Adipocyte (in vitro differentiated cells): Measurements from ENCODE around the gene NDUFB10.

Source experiments
- DNase-seq: peaks from one replicate; pipeline ENCODE4 v3.0.0-alpha.2; 2015; ENCODE audit warnings: low read depth
- H3K27me3 ChIP-seq: replicated peaks from 2 replicates; pipeline ENCODE4 v1.7.0; 2013; ENCODE audit warnings: mild to moderate bottlenecking, low read length, moderate library complexity; ENCODE audit not compliant: control insufficient read depth, insufficient read depth
- H3K36me3 ChIP-seq: 2 replicates; pipeline ENCODE4 v1.7.0; 2013; ENCODE audit warnings: low read length, mild to moderate bottlenecking, moderate library complexity; ENCODE audit not compliant: control insufficient read depth, insufficient read depth, severe bottlenecking
- H3K4me1 ChIP-seq: 2 replicates; pipeline ENCODE4 v1.7.0; 2013; ENCODE audit warnings: mild to moderate bottlenecking, low read length, moderate library complexity; ENCODE audit not compliant: control insufficient read depth, insufficient read depth
- H3K4me3 ChIP-seq: 2 replicates; pipeline ENCODE4 v1.7.0; 2013; ENCODE audit warnings: mild to moderate bottlenecking, low read length, moderate library complexity
- H3K9ac ChIP-seq: 2 replicates; pipeline ENCODE4 v1.7.0; 2013; ENCODE audit warnings: mild to moderate bottlenecking, low read length, moderate library complexity
- H3K9me3 ChIP-seq: 2 replicates; pipeline ENCODE4 v1.7.0; 2013; ENCODE audit warnings: mild to moderate bottlenecking, low read length, moderate library complexity; ENCODE audit not compliant: control insufficient read depth

The NDUFB10 gene

DNA sequence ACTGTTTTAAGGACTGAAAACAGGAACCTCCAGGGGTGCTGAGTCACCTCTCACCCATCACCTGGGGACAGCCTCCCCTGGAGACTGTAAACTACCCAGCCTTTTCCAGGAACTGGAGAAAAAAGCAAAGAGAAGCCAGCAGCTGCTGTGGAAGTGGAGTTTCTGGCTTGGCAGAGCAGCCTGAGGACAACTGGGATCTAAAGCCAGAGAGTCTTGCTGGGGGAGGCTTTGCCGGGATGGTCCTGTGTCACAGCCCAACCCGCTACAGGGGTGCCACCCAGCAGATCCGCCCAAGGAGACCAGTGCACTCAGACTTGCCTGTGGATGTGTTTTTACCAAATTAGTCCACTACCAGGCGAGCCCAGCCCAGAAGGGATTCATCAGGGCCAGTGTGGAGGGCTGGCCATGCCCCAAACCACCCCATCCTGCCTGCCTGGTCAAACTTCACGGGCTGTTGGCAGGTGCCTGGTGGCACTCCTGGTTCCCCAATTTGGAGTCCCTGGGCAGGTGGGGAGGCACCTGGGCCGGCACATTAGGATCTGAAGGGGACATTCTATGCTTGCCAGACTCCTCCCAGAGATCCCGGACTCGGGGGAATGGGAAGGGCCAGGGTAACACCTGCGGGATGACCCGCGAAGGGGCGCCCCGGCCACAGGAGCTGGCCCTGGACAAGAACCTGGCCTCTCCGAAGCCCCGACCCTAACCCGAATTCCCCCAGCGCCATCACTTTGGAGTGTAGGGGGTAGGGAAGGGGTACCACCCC, 17.1 kb upstream of the NDUFB10 start:
- H3K9ac ChIP-seq: peak overlapping the region; percentile 94
- H3K4me3 ChIP-seq: peak overlapping the region; percentile 92
- H3K9me3 ChIP-seq: no peaks in the 10 kb centered on the region
- DNase-seq: peak; percentile 30
- peaks cover 23% of the 10 kb centered on the region for H3K4me1 ChIP-seq
- peaks cover 21% of the 10 kb centered on the region for H3K36me3 ChIP-seq
- H3K27me3 ChIP-seq: no peaks in the 10 kb centered on the region

DNA sequence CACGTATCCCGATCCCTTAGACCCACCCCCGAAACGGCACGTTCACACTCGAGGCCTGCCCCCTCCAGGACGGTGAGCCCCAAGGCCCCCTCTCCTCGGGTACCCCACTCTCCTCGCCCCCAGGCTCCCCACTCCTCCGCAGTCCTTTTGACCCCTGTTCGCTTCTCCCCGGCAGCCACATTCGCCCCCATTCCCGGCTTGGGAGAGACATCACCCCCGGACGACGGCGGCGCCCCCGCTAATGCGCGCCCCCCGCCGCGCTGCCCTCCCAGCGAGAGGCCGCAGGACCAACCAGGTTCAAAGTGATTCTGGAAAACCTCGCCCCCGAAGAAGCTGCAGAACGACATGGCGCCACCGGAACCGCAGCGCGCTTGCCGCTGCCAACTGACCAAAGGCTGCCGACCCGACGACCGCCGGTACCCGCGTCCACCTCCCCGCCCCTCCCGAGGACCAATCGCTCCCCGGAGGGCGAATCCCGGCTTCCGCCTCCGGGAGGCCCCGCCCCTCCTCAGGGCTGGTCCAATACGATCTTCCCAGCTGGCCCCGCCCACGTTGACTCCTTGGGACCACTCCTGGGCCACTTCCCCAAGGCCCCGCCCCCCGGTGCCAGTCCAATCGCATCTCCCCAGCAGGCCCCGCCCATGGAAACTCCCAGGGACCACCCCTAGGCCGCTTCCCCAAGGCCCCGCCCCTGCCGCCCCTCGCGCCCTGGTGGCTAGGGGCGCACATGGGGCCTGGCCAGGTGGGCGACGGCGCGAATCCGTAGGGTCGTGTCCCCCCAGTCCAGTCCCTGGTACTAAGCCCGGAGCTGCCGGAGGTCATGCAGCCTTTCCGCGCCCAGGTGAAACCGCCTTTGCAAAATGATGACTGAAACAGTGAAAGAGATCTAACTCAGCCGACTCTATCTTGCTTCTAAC, 16.3 kb upstream of the NDUFB10 start, which contains the start of gene MSRB1:
Gene MSRB1, minus strand, starts transcription at position 390 of the 917 bp plus-strand sequence. Its CDS starts 43 bp downstream, at position 347.
- H3K27me3 ChIP-seq: no peaks in the 10 kb centered on the region
- peak within 1 kb of the TSS; percentile 92 for H3K4me3 ChIP-seq
- H3K36me3 ChIP-seq: peaks cover 19% of the 10 kb centered on the region
- peaks cover 23% of the 10 kb centered on the region for H3K4me1 ChIP-seq
- H3K9ac ChIP-seq: peak within 1 kb of the TSS; percentile 94
- DNase-seq: peak; percentile 100
- H3K9me3 ChIP-seq: no peaks in the 10 kb centered on the region

DNA sequence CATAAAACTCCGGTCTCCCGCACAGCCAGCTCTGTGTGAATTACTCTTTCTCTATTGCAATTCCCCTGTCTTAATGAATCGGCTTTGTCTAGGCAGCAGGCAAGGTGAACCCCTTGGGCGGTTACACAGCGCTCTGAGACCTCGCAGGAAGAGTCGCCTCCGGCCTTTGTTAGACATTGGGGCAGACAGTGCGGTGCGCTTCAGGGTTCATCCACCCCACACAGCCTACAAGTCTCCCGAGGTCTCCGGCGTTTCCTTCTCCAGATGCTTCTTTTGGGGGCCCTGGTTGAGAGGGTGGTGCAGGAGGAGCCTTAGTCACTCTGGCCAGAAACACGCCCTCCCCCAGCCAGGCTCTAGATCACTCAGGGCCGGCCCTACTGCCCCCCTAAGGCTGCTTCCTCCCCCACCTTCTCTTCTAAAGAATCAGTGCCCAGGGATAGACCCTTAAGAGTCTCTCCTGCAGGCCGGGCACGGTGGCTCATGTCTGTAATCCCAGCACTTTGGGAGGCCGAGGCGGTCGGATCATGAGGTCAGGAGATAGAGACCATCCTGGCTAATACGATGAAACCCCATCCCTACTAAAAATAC, 14.6 kb upstream of the NDUFB10 start:
- Histone ChIP-seq H3K4me1 (peaks cover 17% of the 10 kb centered on the region), H3K9ac (no peak overlapping the region), H3K9me3 (no peaks in the 10 kb centered on the region), H3K4me3 (no peak overlapping the region), H3K36me3 (peaks cover 7% of the 10 kb centered on the region), H3K27me3 (no peaks in the 10 kb centered on the region)
- DNase-seq: no peak

DNA sequence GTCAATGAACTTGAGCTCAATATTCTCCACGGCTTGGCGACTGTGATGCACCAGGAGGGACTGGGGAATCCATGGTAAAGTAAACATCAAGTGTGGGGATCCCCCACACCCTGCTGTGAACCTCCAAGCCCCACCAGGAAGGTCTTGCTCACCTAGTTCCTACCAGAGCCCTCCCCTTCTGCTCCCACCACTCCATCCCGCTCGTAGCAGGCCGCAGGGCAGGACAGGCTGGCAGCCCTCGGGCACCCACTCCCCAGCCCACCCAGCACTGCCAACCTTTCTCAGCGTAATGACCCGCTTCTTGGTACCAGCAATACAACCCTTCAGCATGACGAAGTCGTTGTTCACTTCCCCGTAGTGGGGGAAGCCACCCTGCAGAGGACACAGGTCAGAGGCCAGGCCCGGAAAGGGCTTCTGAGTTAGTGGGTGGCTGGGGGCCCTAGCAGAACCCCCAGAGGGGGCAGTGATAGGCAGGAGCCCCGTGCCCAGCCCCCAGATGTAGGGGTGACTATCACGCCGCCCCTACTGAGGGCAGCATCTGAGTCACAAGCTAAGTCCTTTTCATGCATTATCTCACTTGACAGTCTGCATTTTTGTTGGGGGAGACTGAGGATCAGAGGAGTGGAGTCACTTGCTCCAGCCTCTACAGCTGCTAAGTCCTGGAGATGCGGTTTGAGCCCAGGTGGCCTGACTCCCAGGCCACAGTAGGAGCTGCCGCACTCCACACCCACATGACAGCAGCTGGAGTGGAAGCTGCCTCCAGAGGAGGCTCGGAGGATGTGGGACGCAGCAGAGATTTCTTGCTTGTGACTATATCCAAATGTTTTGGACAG, 13.6 kb upstream of the NDUFB10 start:
- no peaks in the 10 kb centered on the region for H3K9me3 ChIP-seq
- DNase-seq: no peak
- H3K4me1 ChIP-seq: peaks cover 17% of the 10 kb centered on the region
- H3K9ac ChIP-seq: no peak overlapping the region
- H3K4me3 ChIP-seq: no peak overlapping the region
- H3K27me3 ChIP-seq: no peaks in the 10 kb centered on the region
- peaks cover 2% of the 10 kb centered on the region for H3K36me3 ChIP-seq

DNA sequence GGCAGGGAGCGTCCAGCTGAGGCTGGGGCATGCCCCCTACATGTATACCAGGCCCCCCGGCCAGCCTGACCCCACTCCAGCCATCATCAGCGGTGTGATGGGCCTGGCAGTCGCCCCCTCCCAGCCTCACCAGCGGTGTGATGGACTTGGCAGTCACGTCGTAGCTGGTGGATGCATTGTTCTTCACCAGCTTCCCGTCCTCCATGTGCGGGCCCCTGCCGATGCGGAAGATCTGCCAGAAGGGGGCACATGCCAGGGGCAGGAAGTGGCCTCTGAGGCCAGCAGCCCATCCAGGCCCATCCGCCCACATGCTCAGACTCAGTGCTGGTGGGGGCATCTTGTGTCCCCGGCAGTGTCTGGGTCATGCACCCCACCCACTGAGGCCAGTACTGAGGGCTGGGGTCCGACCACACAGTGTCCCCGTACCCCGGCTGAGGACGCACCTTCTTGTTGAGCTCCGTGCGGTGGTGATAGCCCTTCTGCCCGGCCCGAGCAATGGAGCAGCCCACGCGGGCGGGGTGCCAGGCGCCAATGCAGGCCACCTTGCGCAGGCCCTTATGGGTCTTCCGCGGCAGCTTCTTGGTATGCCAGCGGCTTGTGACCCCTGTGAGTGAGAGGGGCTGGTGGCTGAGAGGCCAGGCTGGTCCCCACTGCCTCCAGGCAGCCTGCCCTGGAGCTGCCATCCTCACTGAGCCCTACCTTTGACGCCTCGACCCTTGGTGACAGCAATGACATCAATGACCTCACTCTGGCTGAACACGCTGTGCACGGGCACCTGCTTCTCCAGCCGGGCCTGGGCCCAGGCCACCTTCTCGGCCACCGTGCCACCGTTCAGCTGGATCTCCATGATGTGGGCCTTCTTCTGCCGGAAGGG, 12.6 kb upstream of the NDUFB10 start:
- no peaks in the 10 kb centered on the region for H3K9me3 ChIP-seq
- peaks cover 10% of the 10 kb centered on the region for H3K4me1 ChIP-seq
- H3K36me3 ChIP-seq: no peaks in the 10 kb centered on the region
- DNase-seq: no peak
- no peaks in the 10 kb centered on the region for H3K27me3 ChIP-seq
- no peak overlapping the region for H3K4me3 ChIP-seq
- H3K9ac ChIP-seq: no peak overlapping the region

DNA sequence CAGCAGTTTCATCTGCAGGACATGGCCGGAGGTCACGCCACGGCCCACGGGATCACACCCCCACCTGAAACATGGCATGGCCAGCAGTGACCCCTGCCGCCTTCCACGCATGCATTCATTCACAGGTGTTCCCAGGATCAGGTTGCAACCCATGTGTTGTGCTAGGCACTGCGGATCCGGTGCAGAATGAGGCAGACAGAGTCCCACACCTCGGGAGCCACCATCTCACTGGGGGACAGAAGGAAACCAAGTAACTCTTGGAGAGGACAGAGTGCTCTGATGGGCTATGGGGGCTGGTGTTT, 12.0 kb upstream of the NDUFB10 start:
- Histone ChIP-seq H3K4me3 (no peak overlapping the region), H3K9ac (no peak overlapping the region), H3K9me3 (no peaks in the 10 kb centered on the region), H3K36me3 (no peaks in the 10 kb centered on the region), H3K4me1 (peaks cover 5% of the 10 kb centered on the region), H3K27me3 (no peaks in the 10 kb centered on the region)
- DNase-seq: no peak

DNA sequence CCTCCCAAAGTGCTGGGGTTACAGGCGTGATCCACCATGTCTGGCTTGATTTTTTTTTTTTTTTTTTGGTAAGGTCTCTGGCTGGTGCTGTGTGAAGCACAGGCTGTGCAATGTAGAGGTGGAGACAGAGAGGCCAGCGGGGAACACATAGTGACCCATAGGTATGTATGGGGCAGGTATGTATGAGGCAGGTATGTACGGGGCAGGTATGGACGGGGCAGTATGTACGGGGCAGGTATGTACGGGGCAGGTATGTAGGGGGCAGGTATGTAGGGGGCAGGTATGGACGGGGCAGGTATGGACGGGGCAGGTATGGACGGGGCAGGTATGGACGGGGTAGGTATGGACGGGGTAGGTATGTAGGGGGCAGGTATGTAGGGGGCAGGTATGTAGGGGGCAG, 9.8 kb upstream of the NDUFB10 start:
- Histone ChIP-seq H3K27me3 (no peaks in the 10 kb centered on the region), H3K9me3 (no peaks in the 10 kb centered on the region), H3K9ac (no peak overlapping the region), H3K36me3 (no peaks in the 10 kb centered on the region), H3K4me1 (no peaks in the 10 kb centered on the region), H3K4me3 (no peak overlapping the region)
- DNase-seq: no peak

DNA sequence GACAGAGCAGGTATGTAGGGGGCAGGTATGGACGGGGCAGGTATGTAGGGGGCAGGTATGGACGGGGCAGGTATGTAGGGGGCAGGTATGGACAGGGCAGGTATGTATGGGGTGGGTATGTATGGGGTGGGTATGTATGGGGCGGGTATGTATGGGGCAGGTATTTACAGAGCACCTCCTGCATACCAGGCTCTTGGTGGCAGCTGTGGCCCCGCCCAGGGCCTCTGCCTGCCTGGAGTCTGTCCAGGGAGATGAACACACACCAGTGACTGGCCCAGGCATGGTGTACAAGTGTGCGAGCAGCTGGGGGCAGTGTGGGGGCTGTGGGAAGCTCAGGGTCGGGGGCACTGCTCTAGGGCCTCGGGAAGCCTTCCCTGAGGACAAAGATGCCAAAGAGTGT, 9.3 kb upstream of the NDUFB10 start:
- H3K9ac ChIP-seq: no peak overlapping the region
- H3K27me3 ChIP-seq: no peaks in the 10 kb centered on the region
- H3K9me3 ChIP-seq: no peaks in the 10 kb centered on the region
- H3K4me3 ChIP-seq: no peak overlapping the region
- no peaks in the 10 kb centered on the region for H3K4me1 ChIP-seq
- DNase-seq: no peak
- H3K36me3 ChIP-seq: no peaks in the 10 kb centered on the region

DNA sequence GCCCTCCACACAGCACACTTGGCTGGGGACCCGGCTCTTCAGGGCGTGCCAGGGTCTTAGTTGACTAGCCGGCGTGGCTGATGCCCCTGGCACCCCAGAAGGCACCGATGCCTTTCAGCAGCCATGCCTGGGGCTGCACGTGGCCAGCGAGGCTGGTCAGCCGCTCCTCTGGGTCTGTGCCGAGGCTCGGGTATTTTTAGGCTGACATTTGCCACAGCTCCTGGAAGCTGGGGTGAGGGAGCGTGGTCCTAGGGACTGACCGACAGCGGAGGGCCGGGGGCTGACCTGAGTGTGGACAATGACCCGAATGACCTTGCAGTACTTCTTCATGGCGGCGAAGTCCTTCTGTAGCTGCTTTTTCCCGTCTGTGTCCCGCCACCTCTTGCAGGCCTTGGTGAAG, 8.8 kb upstream of the NDUFB10 start:
- no peak for DNase-seq
- H3K9me3 ChIP-seq: no peaks in the 10 kb centered on the region
- H3K27me3 ChIP-seq: no peaks in the 10 kb centered on the region
- no peak overlapping the region for H3K9ac ChIP-seq
- H3K4me3 ChIP-seq: no peak overlapping the region
- no peaks in the 10 kb centered on the region for H3K36me3 ChIP-seq
- H3K4me1 ChIP-seq: no peaks in the 10 kb centered on the region

DNA sequence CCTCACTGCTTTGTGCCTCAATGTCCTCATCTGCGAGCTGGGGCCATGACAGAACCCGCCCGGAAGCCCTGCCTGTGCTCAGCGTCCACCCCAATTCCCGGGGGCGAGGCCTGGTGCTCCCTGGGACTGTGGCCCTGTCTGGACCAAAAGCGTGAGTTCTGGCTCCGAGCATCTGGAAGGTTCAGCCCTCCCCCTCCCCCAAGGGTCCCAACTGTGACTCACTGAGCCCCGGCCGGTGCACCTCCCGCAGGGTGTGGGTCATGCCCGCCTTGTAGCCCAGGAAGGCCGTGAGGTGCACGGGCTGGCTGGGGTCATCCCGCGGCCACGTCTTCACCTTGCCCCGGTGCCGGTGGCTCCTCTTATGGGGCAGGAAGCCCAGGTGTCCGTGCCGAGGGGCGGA, 5.6 kb upstream of the NDUFB10 start:
- no peak overlapping the region for H3K9ac ChIP-seq
- no peak for DNase-seq
- H3K4me3 ChIP-seq: no peak overlapping the region
- no peaks in the 10 kb centered on the region for H3K4me1 ChIP-seq
- no peaks in the 10 kb centered on the region for H3K9me3 ChIP-seq
- no peaks in the 10 kb centered on the region for H3K36me3 ChIP-seq
- no peaks in the 10 kb centered on the region for H3K27me3 ChIP-seq
